Measurements from ENCODE around the gene RETN.

DNA sequence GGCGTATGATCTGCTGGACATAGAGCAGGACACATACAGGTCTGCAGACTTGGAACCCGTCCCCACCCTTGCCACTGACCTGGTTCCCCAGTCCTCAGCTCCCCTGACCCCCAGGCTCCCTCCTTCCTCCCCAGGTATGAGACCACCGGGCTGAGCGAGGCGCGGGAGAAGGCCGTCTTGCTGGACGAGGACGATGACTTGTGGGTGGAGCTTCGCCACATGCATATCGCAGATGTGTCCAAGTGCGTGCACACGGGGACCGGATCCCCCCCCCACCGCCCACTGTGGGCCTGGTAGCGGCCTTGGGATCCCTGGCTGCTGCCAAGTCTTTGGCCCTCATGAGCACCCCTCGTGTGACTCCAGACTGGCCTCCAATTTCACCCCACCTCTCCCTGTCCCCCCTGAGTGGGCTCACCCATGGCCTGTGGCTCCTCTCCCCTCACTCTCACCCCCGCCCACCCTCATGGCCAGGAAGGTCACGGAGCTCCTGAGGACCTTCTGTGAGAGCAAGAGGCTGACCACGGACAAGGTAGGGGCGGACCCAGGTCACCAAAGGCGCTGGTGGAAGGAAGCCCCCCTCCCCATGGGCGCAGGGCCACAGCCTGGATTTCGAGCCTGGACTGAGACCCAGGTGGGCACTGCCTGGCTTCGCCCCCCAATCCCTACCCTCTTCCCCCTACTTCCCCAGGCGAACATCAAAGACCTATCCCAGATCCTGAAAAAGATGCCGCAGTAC is 26.4 kb upstream of the RETN start:
- TF ChIP-seq SMC3 (IDR thresholded peaks at IDR 0.05; ENCODE audit: low read depth, low read length) (no peak), EP300 (IDR thresholded peaks at IDR 0.05; ENCODE audit: borderline replicate concordance in 1 of 2, low read depth in 1 of 2, low read length in 1 of 2) (no peak), GABPA (IDR thresholded peaks at IDR 0.05; ENCODE audit: low read depth) (no peak), MEF2A (IDR thresholded peaks at IDR 0.05; ENCODE audit: borderline replicate concordance, low read depth) (no peak), YY1 (IDR thresholded peaks at IDR 0.05; ENCODE audit: low read depth) (no peak), POLR2AphosphoS5 (IDR thresholded peaks at IDR 0.05; ENCODE audit: low read depth, low read length) (no peak), FOXM1 (IDR thresholded peaks at IDR 0.05; ENCODE audit: low read depth) (no peak), EZH2phosphoT487 (IDR thresholded peaks at IDR 0.05; ENCODE audit: borderline replicate concordance, low read depth) (no peak), NRF1 (IDR thresholded peaks at IDR 0.05; ENCODE audit: low read depth, low read length) (no peak)
- TF ChIP-seq, protein P1, sequence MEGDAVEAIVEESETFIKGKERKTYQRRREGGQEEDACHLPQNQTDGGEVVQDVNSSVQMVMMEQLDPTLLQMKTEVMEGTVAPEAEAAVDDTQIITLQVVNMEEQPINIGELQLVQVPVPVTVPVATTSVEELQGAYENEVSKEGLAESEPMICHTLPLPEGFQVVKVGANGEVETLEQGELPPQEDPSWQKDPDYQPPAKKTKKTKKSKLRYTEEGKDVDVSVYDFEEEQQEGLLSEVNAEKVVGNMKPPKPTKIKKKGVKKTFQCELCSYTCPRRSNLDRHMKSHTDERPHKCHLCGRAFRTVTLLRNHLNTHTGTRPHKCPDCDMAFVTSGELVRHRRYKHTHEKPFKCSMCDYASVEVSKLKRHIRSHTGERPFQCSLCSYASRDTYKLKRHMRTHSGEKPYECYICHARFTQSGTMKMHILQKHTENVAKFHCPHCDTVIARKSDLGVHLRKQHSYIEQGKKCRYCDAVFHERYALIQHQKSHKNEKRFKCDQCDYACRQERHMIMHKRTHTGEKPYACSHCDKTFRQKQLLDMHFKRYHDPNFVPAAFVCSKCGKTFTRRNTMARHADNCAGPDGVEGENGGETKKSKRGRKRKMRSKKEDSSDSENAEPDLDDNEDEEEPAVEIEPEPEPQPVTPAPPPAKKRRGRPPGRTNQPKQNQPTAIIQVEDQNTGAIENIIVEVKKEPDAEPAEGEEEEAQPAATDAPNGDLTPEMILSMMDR (IDR thresholded peaks at IDR 0.05), result no peak
- TF ChIP-seq, protein P2, sequence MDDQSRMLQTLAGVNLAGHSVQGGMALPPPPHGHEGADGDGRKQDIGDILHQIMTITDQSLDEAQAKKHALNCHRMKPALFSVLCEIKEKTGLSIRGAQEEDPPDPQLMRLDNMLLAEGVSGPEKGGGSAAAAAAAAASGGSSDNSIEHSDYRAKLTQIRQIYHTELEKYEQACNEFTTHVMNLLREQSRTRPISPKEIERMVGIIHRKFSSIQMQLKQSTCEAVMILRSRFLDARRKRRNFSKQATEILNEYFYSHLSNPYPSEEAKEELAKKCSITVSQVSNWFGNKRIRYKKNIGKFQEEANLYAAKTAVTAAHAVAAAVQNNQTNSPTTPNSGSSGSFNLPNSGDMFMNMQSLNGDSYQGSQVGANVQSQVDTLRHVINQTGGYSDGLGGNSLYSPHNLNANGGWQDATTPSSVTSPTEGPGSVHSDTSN (IDR thresholded peaks at IDR 0.05), result no peak
- TF ChIP-seq, protein P3, sequence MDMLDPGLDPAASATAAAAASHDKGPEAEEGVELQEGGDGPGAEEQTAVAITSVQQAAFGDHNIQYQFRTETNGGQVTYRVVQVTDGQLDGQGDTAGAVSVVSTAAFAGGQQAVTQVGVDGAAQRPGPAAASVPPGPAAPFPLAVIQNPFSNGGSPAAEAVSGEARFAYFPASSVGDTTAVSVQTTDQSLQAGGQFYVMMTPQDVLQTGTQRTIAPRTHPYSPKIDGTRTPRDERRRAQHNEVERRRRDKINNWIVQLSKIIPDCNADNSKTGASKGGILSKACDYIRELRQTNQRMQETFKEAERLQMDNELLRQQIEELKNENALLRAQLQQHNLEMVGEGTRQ (IDR thresholded peaks at IDR 0.05; ENCODE audit: borderline replicate concordance, low read depth, low read length), result no peak
- TF ChIP-seq, protein P4, sequence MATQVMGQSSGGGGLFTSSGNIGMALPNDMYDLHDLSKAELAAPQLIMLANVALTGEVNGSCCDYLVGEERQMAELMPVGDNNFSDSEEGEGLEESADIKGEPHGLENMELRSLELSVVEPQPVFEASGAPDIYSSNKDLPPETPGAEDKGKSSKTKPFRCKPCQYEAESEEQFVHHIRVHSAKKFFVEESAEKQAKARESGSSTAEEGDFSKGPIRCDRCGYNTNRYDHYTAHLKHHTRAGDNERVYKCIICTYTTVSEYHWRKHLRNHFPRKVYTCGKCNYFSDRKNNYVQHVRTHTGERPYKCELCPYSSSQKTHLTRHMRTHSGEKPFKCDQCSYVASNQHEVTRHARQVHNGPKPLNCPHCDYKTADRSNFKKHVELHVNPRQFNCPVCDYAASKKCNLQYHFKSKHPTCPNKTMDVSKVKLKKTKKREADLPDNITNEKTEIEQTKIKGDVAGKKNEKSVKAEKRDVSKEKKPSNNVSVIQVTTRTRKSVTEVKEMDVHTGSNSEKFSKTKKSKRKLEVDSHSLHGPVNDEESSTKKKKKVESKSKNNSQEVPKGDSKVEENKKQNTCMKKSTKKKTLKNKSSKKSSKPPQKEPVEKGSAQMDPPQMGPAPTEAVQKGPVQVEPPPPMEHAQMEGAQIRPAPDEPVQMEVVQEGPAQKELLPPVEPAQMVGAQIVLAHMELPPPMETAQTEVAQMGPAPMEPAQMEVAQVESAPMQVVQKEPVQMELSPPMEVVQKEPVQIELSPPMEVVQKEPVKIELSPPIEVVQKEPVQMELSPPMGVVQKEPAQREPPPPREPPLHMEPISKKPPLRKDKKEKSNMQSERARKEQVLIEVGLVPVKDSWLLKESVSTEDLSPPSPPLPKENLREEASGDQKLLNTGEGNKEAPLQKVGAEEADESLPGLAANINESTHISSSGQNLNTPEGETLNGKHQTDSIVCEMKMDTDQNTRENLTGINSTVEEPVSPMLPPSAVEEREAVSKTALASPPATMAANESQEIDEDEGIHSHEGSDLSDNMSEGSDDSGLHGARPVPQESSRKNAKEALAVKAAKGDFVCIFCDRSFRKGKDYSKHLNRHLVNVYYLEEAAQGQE (IDR thresholded peaks at IDR 0.05; ENCODE audit: low read depth, low read length), result no peak

Data from SK-N-SH (cell line).